Spinal cord (tissue), 4 donors: ENCODE data around the gene OTUB1. TPM values are rescaled to one million over a fixed set of nuclear protein-coding genes. Genes with fewer than 3 reads are reported as not detected.

ENCODE experiments used
- polyA plus RNA-seq, 2 donors: library from polyadenylated mRNA; unstranded; fragments of 120-200 nt; gene quantifications; one replicate each; pipeline ENCODE4 v1.2.1, GENCODE V29; 2013; ENCODE audit not compliant: insufficient read length in 2 of 2
- small RNA-seq: library from RNA; depleted of rRNA; stranded (forward); fragments of <200 nt; gene quantifications from one replicate; pipeline ENCODE3, GENCODE V24; 2014; ENCODE audit warnings: low replicate concordance
- total RNA-seq, 2 donors: library from RNA; depleted of rRNA in 1 of 2; stranded (reverse); fragments of 120-200 nt in 1 of 2; fragments of >200 nt in 1 of 2; gene quantifications; one replicate each; pipeline versions ENCODE4 v1.2.3 to v1.2.4, GENCODE V29; 2013 to 2014

OTUB1 gene
- total and polyA plus RNA-seq, 4 donors: 34.7 to 134 (median 76.8) TPM

Small RNA genes lying within 50 kb of the gene (small RNA-seq; reads per million reads assigned to genes)
- not detected for gene RNU6-45P

Other genes with a start within 250 kb of the OTUB1 start
- 10 to 100 TPM; 10.7 to 33.8 TPM for gene ZFTA, start 217.7 kb upstream of the OTUB1 start, total RNA-seq
- gene ZFTA, start 217.7 kb upstream of the OTUB1 start, polyA plus RNA-seq: 10 to 100 TPM; 32.7 to 35.2 TPM
- 10 to 100 TPM in 1 of 2 donors, 1 to 10 TPM in 1; 9.1 to 21.9 TPM for gene SPINDOC, start 173.0 kb upstream of the OTUB1 start, total RNA-seq
- 10 to 100 TPM; 29.6 to 39.4 TPM for gene SPINDOC, start 173.0 kb upstream of the OTUB1 start, polyA plus RNA-seq
- gene MARK2, start 147.3 kb upstream of the OTUB1 start, total RNA-seq: 10 to 100 TPM; 12.2 to 15.5 TPM
- gene MARK2, start 147.3 kb upstream of the OTUB1 start, polyA plus RNA-seq: 10 to 100 TPM; 32.4 to 32.5 TPM
- 1 to 10 TPM; 3.0 to 8.9 TPM for gene RCOR2, start 69.3 kb upstream of the OTUB1 start, total RNA-seq
- 10 to 100 TPM; 23.7 to 23.9 TPM for gene RCOR2, start 69.3 kb upstream of the OTUB1 start, polyA plus RNA-seq
- 10 to 100 TPM; 11.6 to 19.3 TPM for gene NAA40, start 47.4 kb upstream of the OTUB1 start, total RNA-seq
- gene NAA40, start 47.4 kb upstream of the OTUB1 start, polyA plus RNA-seq: 10 to 100 TPM; 39.5 to 51.3 TPM
- 100 to 1,000 TPM; 303 to 558 TPM for gene COX8A, start 11.8 kb upstream of the OTUB1 start, total RNA-seq
- 100 to 1,000 TPM; 391 TPM for gene COX8A, start 11.8 kb upstream of the OTUB1 start, polyA plus RNA-seq
- 1 to 10 TPM; 6.7 to 7.0 TPM for gene FLRT1, start 49.5 kb downstream of the OTUB1 start, total RNA-seq
- gene FLRT1, start 49.5 kb downstream of the OTUB1 start, polyA plus RNA-seq: 10 to 100 TPM; 16.5 to 21.0 TPM
- 10 to 100 TPM; 10.6 to 18.9 TPM for gene MACROD1, start 179.7 kb downstream of the OTUB1 start, total RNA-seq
- 10 to 100 TPM; 28.8 to 31.6 TPM for gene MACROD1, start 179.7 kb downstream of the OTUB1 start, polyA plus RNA-seq
- gene STIP1, start 199.7 kb downstream of the OTUB1 start, total RNA-seq: 100 to 1,000 TPM in 1 of 2 donors, 10 to 100 TPM in 1; 99.0 to 119 TPM
- gene STIP1, start 199.7 kb downstream of the OTUB1 start, polyA plus RNA-seq: 100 to 1,000 TPM; 170 to 184 TPM
- gene FERMT3, start 220.3 kb downstream of the OTUB1 start, total RNA-seq: 1 to 10 TPM; 5.1 to 5.7 TPM
- 1 to 10 TPM; 6.0 to 8.2 TPM for gene FERMT3, start 220.3 kb downstream of the OTUB1 start, polyA plus RNA-seq
- gene TRPT1, start 239.7 kb downstream of the OTUB1 start, total RNA-seq: 10 to 100 TPM; 10.0 to 45.6 TPM
- gene TRPT1, start 239.7 kb downstream of the OTUB1 start, polyA plus RNA-seq: 10 to 100 TPM; 38.8 to 44.6 TPM
- 10 to 100 TPM; 20.3 to 41.3 TPM for gene NUDT22, start 239.8 kb downstream of the OTUB1 start, total RNA-seq
- 10 to 100 TPM; 30.6 to 35.1 TPM for gene NUDT22, start 239.8 kb downstream of the OTUB1 start, polyA plus RNA-seq
- 10 to 100 TPM; 14.7 to 18.5 TPM for gene DNAJC4, start 244.1 kb downstream of the OTUB1 start, total RNA-seq
- gene DNAJC4, start 244.1 kb downstream of the OTUB1 start, polyA plus RNA-seq: 10 to 100 TPM; 71.3 to 77.4 TPM
- gene VEGFB, start 248.1 kb downstream of the OTUB1 start, total RNA-seq: 10 to 100 TPM; 46.8 to 94.2 TPM
- 100 to 1,000 TPM; 252 to 255 TPM for gene VEGFB, start 248.1 kb downstream of the OTUB1 start, polyA plus RNA-seq